ENCODE results near the gene DYSF.

The DYSF gene

GRCh38 chr2:71513721-71514120 is 60.4 kb downstream of the DYSF start:
- no peak for DNase-seq
- in situ Hi-C loops (cut with MboI; ENCODE audit: low pct_unique_long_range_greater_than_20kb, low sequenced_read_pairs) = no loop called here

- DNase-seq = no peak
- in situ Hi-C loops (cut with MboI; ENCODE audit: low pct_unique_long_range_greater_than_20kb, low sequenced_read_pairs) = no loop called here
Observed at GRCh38 chr2:71516253-71516888, 63.0 kb downstream of the DYSF start.

- no peak for DNase-seq
- in situ Hi-C loops (cut with MboI; ENCODE audit: low pct_unique_long_range_greater_than_20kb, low sequenced_read_pairs) = no loop called here
Observed at GRCh38 chr2:71517851-71518250, 64.5 kb downstream of the DYSF start.

GRCh38 chr2:71521436-71521950 is 68.1 kb downstream of the DYSF start:
- in situ Hi-C loops (cut with MboI; ENCODE audit: low pct_unique_long_range_greater_than_20kb, low sequenced_read_pairs) = no loop called here
- DNase-seq = no peak

GRCh38 chr2:71524476-71524875 is 71.1 kb downstream of the DYSF start:
- in situ Hi-C loops (cut with MboI; ENCODE audit: low pct_unique_long_range_greater_than_20kb, low sequenced_read_pairs) = no loop called here
- DNase-seq = no peak

- no peak for DNase-seq
- in situ Hi-C loops (cut with MboI; ENCODE audit: low pct_unique_long_range_greater_than_20kb, low sequenced_read_pairs) = loop anchor here (25.0 kb wide), 1 partner anchor 611 kb away; the partner anchor contains the start of gene CYP26B1
Observed at GRCh38 chr2:71526141-71526540, 72.8 kb downstream of the DYSF start.

- in situ Hi-C loops (cut with MboI; ENCODE audit: low pct_unique_long_range_greater_than_20kb, low sequenced_read_pairs) = loop anchor here (25.0 kb wide), 1 partner anchor 610 kb away; the partner anchor contains the start of gene CYP26B1
- no peak for DNase-seq
Observed at GRCh38 chr2:71526975-71527374, 73.6 kb downstream of the DYSF start.

GRCh38 chr2:71528131-71528591 is 74.8 kb downstream of the DYSF start:
- in situ Hi-C loops (cut with MboI; ENCODE audit: low pct_unique_long_range_greater_than_20kb, low sequenced_read_pairs) = loop anchor here (25.0 kb wide), 1 partner anchor 609 kb away; the partner anchor contains the start of gene CYP26B1
- no peak for DNase-seq

- in situ Hi-C loops (cut with MboI; ENCODE audit: low pct_unique_long_range_greater_than_20kb, low sequenced_read_pairs) = loop anchor here (25.0 kb wide), 1 partner anchor 609 kb away; the partner anchor contains the start of gene CYP26B1
- DNase-seq = no peak
Observed at GRCh38 chr2:71528749-71529148, 75.4 kb downstream of the DYSF start.

GRCh38 chr2:71530211-71530610 is 76.8 kb downstream of the DYSF start:
- DNase-seq = no peak
- in situ Hi-C loops (cut with MboI; ENCODE audit: low pct_unique_long_range_greater_than_20kb, low sequenced_read_pairs) = loop anchor here (25.0 kb wide), 1 partner anchor 607 kb away; the partner anchor contains the start of gene CYP26B1

- in situ Hi-C loops (cut with MboI; ENCODE audit: low pct_unique_long_range_greater_than_20kb, low sequenced_read_pairs) = loop anchor here (25.0 kb wide), 1 partner anchor 607 kb away; the partner anchor contains the start of gene CYP26B1
Observed at GRCh38 chr2:71530641-71531332, 77.4 kb downstream of the DYSF start.

GRCh38 chr2:71531522-71532047 is 78.2 kb downstream of the DYSF start:
- in situ Hi-C loops (cut with MboI; ENCODE audit: low pct_unique_long_range_greater_than_20kb, low sequenced_read_pairs) = loop anchor here (25.0 kb wide), 1 partner anchor 606 kb away; the partner anchor contains the start of gene CYP26B1
- DNase-seq = peak; percentile 35

More at GRCh38 chr2:71530641-71531332, 77.4 kb downstream of the DYSF start:
- peak; percentile 62 for DNase-seq

GRCh38 chr2:71532327-71532726 is 79.0 kb downstream of the DYSF start:
- no peak for DNase-seq
- in situ Hi-C loops (cut with MboI; ENCODE audit: low pct_unique_long_range_greater_than_20kb, low sequenced_read_pairs) = loop anchor here (25.0 kb wide), 1 partner anchor 605 kb away; the partner anchor contains the start of gene CYP26B1

GRCh38 chr2:71534201-71534600 is 80.8 kb downstream of the DYSF start:
- DNase-seq = no peak
- in situ Hi-C loops (cut with MboI; ENCODE audit: low pct_unique_long_range_greater_than_20kb, low sequenced_read_pairs) = loop anchor here (25.0 kb wide), 1 partner anchor 603 kb away; the partner anchor contains the start of gene CYP26B1

GRCh38 chr2:71534826-71535225 is 81.5 kb downstream of the DYSF start:
- DNase-seq = no peak
- in situ Hi-C loops (cut with MboI; ENCODE audit: low pct_unique_long_range_greater_than_20kb, low sequenced_read_pairs) = loop anchor here (25.0 kb wide), 1 partner anchor 602 kb away; the partner anchor contains the start of gene CYP26B1

GRCh38 chr2:71535526-71535925 is 82.2 kb downstream of the DYSF start:
- in situ Hi-C loops (cut with MboI; ENCODE audit: low pct_unique_long_range_greater_than_20kb, low sequenced_read_pairs) = loop anchor here (25.0 kb wide), 1 partner anchor 602 kb away; the partner anchor contains the start of gene CYP26B1
- DNase-seq = no peak

GRCh38 chr2:71536226-71536671 is 82.9 kb downstream of the DYSF start:
- DNase-seq = no peak
- in situ Hi-C loops (cut with MboI; ENCODE audit: low pct_unique_long_range_greater_than_20kb, low sequenced_read_pairs) = loop anchor here (25.0 kb wide), 1 partner anchor 601 kb away; the partner anchor contains the start of gene CYP26B1

GRCh38 chr2:71538241-71538640 is 84.9 kb downstream of the DYSF start:
- DNase-seq = no peak
- in situ Hi-C loops (cut with MboI; ENCODE audit: low pct_unique_long_range_greater_than_20kb, low sequenced_read_pairs) = loop anchor here (25.0 kb wide), 1 partner anchor 599 kb away; the partner anchor contains the start of gene CYP26B1

- in situ Hi-C loops (cut with MboI; ENCODE audit: low pct_unique_long_range_greater_than_20kb, low sequenced_read_pairs) = loop anchor here (25.0 kb wide), 1 partner anchor 599 kb away; the partner anchor contains the start of gene CYP26B1
- no peak for DNase-seq
Observed at GRCh38 chr2:71538656-71539265, 85.4 kb downstream of the DYSF start.
